Lung microvascular endothelial cell (primary cell): ENCODE results near the gene P2RX7. TPM values are rescaled to one million over a fixed set of nuclear protein-coding genes. Genes with fewer than 3 reads are reported as not detected.
"Not testable (repeated sequence)": the region's sequence is repeated elsewhere in the genome, so short reads cannot be mapped to it uniquely, and the experiment has no call there.

ENCODE experiments used
- DNase-seq, 2 donors: peaks; one replicate each; pipeline versions ENCODE4 v3.0.0 to v3.0.0-alpha.2; 2010; ENCODE audit warnings: low read depth in 2 of 2
- total RNA-seq: library from RNA; depleted of rRNA; stranded (reverse); fragments of >200 nt; gene quantifications from 2 replicates; pipeline ENCODE4 v1.2.1, GENCODE V29; 2014

Gene P2RX7
- total RNA-seq, 1 donor from 2014 or later, result 7.1 TPM

- not testable (repeated sequence) for DNase-seq
These were observed 94.2 kb downstream of the P2RX7 start for GRCh38 chr12:121226871-121227270.

DNA sequence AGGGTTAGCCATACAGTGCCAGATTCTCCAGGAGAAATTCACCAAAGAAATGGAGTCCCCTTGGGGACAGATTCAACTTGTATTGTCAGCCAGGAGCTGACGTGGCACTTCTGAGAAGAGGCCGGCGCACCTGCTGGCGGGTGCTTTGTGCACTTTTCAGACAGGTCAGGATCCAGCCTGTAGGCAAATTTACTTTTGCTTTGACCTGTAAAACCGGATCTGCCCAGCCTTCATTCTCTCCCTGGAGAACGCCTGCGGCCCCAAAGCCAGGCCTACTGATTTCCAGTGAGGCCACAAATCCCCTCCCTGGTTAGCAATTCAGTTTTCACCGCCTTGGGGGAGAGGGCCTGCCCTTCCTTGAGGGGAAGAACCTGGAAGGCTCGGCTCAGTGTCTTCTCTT lies 94.6 kb downstream of the P2RX7 start:
- DNase-seq, result no peak

DNA sequence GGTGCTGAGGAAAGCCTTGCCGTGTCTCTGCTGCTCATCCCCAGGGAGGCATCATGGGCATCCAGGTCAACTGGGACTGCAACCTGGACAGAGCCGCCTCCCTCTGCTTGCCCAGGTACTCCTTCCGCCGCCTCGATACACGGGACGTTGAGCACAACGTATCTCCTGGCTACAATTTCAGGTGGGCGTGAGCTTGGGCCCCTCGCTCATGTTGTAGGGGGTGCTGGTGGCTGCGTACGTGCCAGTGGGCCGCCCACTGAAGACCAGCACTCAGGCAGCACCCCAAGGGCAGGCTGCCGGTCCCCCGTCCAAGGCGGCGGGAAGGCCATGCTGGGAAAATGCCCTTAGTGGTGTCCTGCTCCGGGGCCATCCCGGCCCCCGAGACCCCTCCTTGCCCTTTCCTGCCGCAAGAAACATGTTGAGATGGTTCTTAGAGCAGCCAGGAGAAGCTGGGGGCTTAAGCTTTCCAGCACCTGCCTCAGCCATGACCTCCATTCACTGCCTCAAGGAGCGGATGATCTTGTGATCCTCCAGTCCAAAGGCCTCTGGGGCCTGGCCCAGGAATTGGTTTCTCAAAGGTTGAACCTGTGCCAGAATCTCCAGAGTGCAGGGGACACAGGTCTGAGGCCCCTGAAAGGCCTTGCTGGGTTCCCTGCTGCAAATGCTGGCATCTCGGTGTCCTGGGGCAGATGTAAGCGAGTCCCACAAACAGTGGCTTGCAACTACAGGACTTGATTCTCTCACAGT lies 96.4 kb downstream of the P2RX7 start:
- no peak for DNase-seq

DNA sequence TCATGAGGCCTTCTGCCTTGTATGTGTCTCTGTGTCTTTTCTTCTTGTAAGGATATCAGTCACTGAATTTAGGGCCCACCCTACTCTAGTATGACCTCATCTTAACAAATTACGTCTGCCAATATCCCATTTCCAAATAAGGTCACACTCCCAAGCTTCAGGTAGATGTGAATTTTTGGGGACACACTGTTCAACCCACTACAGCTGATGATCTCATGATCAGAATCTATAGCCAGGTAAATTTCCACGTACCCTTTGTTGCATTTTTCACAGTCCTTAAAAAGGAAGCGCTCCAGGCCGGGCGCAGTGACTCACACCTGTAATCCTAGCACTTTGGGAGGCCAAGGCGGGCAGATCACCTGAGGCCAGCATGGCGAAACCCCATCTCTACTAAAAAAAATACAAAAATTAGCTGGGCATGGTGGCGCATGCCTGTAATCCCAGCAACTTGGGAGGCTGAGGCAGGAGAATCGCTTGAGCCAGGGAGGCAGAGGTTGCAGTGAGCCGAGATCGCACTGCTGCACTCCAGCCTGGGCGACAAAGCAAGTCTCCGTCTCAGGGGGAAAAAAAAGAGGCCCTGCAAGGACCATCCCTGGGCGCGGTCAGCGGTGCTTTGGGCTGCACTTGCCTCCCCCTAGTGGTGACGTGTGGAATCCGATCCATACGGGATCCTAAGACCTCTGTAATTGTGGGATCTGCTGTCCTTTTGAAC lies 97.3 kb downstream of the P2RX7 start:
- peak; percentile 86 for DNase-seq

- no peak for DNase-seq
These were observed 97.8 kb downstream of the P2RX7 start for GRCh38 chr12:121230538-121230907.

GRCh38 chr12:121232163-121232562 lies 99.5 kb downstream of the P2RX7 start:
- no peak for DNase-seq

DNA sequence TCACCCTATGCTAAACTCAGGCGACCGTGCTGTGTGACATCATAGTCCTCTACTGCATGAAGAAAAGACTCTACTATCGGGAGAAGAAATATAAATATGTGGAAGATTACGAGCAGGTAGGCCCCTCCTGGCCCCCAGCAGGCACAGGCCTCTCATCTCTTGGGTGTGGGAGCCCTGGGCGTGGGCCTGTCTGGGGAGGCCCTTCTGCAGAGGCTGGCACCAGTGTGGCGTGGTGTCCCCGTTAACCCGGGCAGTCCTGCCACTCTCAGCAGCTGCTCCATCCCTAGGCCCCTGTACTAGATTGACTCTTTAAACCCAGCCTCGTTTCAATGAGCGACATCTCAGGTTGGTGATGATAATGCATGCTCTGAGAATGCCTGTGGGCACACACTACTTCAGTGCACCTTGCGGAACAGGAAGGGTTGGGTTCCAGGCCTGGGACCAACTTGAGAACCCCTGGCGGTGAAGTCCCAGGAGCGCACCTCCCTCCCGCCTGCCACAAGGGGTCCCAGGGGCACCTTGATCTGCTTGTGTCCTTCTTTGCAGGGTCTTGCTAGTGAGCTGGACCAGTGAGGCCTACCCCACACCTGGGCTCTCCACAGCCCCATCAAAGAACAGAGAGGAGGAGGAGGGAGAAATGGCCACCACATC lies 100.4 kb downstream of the P2RX7 start:
- no peak for DNase-seq

GRCh38 chr12:121233628-121234020 lies 100.9 kb downstream of the P2RX7 start:
- DNase-seq, result no peak

DNA sequence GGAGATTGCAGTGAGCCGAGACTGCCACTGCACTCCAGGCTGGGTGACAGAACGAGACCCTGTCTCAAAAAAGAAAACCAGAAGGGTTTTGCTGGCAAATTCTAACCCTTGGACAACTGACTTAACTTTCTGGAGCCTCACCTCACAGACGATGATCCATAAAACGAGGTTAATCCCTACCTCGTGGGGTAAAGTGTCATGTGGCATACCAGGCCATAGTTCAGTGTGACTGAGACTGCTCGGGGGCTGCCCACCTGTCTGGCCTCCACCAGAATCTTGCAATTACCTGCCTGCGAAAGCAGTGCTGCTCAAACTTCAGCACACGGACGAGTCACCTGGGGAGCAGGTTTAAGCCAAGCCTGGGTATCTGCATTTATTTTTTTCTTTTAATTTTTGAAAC lies 104.1 kb downstream of the P2RX7 start:
- DNase-seq, result no peak

DNA sequence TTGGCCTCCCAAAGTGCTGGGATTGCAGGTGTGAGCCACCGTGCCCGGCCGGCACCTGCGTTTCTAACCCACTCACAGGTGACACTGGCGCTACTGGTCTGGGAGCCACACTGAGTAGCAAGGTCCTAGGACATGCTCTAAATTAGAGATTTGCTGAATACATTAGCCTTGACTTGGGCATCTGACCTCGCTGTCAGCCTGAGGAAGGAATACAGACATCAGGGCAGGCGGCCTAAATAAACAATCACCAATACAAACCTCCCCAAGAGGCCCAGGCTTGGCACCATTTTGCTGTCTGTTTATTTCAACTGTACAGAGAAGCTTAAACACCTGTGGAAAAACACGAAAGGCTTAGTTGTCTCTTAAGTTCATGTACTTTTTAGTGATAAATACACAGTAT lies 104.7 kb downstream of the P2RX7 start:
- DNase-seq, result peak in 1 of 2 donors; percentile 41

Other genes with a start within 250 kb of the P2RX7 start
- gene SPPL3, start 228.5 kb upstream of the P2RX7 start, total RNA-seq, result 3.5 and 6.0 TPM in 2 replicates
- gene HNF1A, start 154.3 kb upstream of the P2RX7 start, total RNA-seq, result not detected in 2 replicates
- gene C12orf43, start 116.4 kb upstream of the P2RX7 start, total RNA-seq, result 10.5 and 13.1 TPM in 2 replicates
- gene OASL, start 93.6 kb upstream of the P2RX7 start, total RNA-seq, result under 0.01 and 0.22 TPM in 2 replicates
- 78.9 and 127 TPM in 2 replicates for gene P2RX4, start 77.3 kb downstream of the P2RX7 start, total RNA-seq
- 14.8 and 31.2 TPM in 2 replicates for gene CAMKK2, start 163.8 kb downstream of the P2RX7 start, total RNA-seq
- 104 and 115 TPM in 2 replicates for gene ANAPC5, start 219.5 kb downstream of the P2RX7 start, total RNA-seq